NCI-H2196 treated with DMSO at 0.1 percent for 48 hours (cell line): ENCODE measurements around the gene BTN3A1.
"Not testable (repeated sequence)": the region's sequence is repeated elsewhere in the genome, so short reads cannot be mapped to it uniquely, and the experiment has no call there.

Source experiments
- DNase-seq: peaks from one replicate; lab custom pipeline; 2025; ENCODE audit not compliant: unreplicated experiment; lab: John Stamatoyannopoulos, UW

Gene BTN3A1

DNA sequence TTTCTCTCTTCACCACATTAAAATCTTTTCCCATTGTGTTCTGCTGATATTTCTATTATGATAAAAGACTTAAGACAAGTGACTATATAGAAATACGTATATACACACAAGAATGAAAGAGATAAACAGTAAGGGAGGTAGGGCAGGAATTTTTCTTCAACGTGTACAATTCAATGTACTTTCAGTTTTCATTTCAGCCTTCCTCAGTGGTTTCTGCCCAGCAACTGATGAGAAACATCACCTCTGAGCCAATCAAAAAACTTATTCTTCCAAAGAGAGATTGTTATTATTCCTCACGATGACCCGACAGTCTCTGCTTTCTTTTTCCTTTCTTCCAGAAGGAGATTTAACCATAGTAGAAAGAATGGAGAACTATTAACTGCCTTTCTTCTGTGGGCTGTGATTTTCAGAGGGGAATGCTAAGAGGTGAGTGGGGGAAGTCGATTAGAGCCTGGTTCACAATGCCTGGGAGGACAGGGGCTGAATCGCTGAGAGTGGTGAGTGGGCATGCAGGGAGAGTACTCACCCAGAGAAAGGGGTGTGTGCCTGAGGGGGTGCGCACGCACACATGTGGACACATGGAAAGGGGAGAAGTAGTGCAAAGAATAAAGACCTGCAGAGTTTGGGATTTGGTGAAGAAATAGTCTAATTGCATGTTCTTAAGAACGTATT is at the start of gene BTN3A1:
TSS of gene BTN3A1 (plus strand) at position 289 of the 672 bp plus-strand sequence. CDS start 3,289 bp downstream, outside the sequence.
- DNase-seq = peak; percentile 53

DNA sequence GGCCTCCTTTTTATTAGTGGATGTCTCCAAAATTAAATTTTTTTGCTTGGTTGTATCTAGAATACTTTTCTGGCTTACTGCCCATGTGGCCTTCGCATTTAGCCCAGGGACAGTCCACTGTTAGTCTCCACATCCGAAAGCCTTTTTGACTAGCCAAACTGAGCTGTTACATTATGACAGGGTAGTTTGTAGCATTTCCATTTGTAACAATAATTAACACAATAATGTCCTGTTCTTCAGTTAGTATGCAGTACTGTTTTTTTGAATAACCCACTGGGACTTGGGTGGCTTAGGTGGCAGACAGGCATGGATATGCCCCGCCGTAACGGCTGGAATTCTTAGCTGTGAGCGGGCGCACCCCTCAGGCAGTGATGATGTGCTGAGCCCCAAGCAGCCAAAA is 49.8 kb upstream of the BTN3A1 start:
- DNase-seq = no peak

DNA sequence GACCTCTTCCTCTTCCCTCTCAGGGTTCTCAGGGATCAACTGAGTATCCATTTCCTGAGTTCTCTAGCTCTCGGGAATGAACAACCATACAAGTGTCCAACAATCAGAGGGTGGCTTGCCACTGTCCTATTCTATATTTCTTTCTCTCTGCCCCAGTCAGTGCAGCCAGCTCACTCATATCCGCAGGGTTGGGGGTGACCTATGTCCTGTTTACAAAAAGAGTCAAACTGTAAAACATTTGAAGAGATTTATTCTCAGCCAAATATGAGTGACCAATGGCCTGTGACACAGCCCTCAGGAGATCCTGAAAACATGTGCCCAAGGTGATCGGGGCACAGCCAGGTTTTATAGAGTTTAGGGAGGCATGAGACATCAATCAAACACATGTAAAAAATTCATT is 47.9 kb upstream of the BTN3A1 start:
- no peak for DNase-seq

DNA sequence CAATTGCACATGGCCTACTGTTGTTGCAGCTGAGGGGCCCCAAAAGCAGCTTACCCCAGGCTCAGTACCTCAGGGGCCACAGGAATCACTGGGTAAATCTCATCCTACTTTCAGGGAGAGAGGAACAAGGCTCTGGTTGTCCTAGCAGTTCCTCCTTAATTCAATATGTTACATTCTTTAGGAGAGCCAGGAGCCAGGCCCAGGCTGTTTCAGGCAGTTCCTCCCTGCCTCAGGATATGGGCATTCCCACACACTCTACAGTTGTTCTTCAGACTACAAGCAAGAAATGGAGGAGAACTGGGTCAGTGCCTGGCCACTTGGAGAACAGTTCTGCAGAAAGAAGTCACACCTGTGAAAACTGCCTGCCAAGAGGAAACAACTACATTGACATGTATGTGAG is 46.7 kb upstream of the BTN3A1 start:
- no peak for DNase-seq

DNA sequence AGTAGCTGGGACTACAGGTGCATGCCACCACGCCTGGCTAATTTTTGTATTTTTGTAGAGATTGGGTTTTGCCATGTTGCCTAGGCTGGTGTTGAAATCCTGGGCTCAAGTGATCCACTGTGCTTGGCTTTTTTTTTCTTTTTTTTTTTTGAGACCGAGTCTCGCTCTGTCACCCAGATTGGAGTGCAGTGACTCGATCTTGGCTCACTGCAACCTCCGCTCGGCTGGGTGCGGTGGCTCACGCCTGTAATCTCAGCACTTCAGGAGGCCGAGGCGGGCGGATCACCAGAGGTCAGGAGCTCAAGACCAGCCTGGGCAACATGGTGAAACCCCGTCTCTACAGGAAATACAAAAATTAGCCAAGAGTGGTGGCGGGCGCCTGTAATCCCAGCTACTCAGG is 44.5 kb upstream of the BTN3A1 start:
- not testable (repeated sequence) for DNase-seq

- no peak for DNase-seq
Observed at GRCh38 chr6:26358511-26358981, 43.5 kb upstream of the BTN3A1 start.

DNA sequence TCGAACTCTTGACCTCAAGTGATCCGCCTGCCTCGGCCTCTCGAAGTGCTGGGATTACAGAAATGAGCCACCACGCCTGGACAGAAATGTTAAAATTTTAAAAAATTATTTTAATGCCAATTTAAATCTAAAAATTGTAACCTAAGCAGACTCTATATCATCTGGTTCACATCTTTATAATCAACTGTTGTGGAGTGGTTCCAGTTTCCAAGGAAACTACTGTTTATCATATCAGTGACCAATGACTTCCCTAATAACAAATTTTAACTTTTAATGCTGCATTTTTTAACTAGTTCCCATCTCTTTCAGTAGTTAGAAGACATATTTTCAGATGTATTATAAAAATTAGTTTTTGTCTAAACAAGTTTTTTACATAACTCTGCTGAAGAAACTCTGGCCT is 42.3 kb upstream of the BTN3A1 start:
- DNase-seq = no peak

- DNase-seq = no peak
Observed at GRCh38 chr6:26360451-26361416, 41.3 kb upstream of the BTN3A1 start.

DNA sequence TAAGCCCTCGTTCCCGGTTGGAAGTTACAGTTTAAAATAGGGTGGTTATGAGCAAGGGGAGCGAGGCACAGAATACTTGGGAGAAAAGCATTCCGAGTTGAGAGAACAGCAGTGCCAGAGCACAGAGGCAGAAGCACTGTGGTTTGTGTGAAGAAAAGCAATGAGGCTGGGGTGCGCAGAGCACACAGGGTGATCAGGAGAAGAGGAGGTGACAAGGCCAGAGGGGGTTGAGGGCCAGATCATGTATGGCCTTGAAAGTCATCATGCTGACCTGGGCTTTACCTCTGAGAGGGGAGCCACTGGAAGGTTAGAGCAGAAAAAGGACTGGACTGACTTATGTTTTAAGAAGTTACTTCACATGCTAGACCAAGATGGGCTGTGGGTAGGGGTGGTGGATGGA is 40.5 kb upstream of the BTN3A1 start:
- no peak for DNase-seq

GRCh38 chr6:26362093-26362835 is 39.8 kb upstream of the BTN3A1 start:
- no peak for DNase-seq

GRCh38 chr6:26362836-26363220 is 39.2 kb upstream of the BTN3A1 start:
- DNase-seq = no peak

- DNase-seq = no peak
Observed at GRCh38 chr6:26363882-26364701, 38.0 kb upstream of the BTN3A1 start.

- no peak for DNase-seq
Observed at GRCh38 chr6:26365633-26365995, 36.5 kb upstream of the BTN3A1 start.

GRCh38 chr6:26366504-26366903 is 35.6 kb upstream of the BTN3A1 start:
- DNase-seq = no peak

DNA sequence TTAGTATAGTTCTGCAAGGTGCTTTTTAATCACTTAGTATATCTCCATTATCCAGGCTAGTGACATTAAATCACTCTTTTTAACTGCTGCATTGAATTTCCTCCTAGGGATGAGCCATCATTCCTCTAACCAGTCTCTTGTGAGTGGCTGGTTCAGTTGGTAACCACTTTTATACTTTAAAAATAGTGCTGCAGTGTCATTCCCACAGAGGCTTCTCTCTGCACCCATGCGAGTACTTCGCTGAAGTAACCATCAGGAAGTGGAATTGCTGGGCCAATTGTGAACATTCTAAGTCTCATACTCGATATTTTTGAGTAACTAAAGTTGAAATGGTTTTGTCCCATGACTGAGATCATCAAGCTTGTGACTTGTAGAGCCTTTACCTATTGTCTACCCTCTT is 35.0 kb upstream of the BTN3A1 start:
- no peak for DNase-seq

DNA sequence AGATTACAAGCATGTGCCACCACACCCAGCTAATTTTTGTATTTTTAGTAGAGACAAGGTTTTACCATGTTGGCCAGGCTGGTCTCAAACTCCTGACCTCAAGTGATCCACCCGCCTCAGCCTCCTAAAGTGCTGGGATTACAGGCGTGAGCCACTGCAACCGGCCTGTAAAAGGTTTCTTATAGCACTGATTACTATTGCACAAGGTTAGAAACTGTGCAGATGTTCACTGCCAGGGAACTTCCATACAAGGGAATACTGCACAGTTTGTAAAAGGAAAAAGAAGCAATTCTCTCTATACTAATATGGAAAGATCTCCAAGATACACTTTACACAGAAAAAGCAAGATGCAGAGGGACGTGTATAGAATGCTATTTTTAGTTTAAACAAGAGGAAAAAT is 30.3 kb upstream of the BTN3A1 start:
- not testable (repeated sequence) for DNase-seq

GRCh38 chr6:26372308-26373144 is 29.5 kb upstream of the BTN3A1 start:
- no peak for DNase-seq

GRCh38 chr6:26375270-26375669 is 26.8 kb upstream of the BTN3A1 start:
- DNase-seq = no peak

DNA sequence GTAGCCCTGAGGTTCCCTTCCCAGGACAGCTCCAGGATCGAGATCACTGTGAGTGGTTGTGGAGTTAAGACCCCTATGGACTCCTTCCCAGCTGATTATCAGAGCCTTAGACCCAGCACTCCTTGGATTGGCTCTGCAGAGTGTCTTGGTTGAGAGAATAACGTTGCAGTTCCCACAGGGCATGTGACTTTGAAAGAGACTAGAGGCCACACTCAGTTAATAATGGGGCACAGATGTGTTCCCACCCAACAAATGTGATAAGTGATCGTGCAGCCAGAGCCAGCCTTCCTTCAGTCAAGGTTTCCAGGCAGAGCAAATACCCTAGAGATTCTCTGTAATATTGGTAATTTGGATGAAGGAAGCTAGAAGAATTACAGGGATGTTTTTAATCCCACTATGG is 24.4 kb upstream of the BTN3A1 start:
- no peak for DNase-seq

GRCh38 chr6:26378143-26378542 is 23.9 kb upstream of the BTN3A1 start:
- DNase-seq = not testable (repeated sequence)
